KBM-7 (cell line): ENCODE results near the gene NOTCH2NLA.
"Not testable (repeated sequence)": the region's sequence is repeated elsewhere in the genome, so short reads cannot be mapped to it uniquely, and the experiment has no call there.

Experiments
- DNase-seq: peaks from one replicate; pipeline ENCODE4 v3.0.0-alpha.2; 2015
- in situ Hi-C: fragments of 300-500 bp; cut with MboI; formaldehyde crosslinking; loops from 2 replicates; pipeline ENCODE4 v1.14.3; 2020; ENCODE audit warnings: low sequenced_read_pairs, low pct_unique_long_range_greater_than_20kb, mixed read lengths

Gene NOTCH2NLA

DNA sequence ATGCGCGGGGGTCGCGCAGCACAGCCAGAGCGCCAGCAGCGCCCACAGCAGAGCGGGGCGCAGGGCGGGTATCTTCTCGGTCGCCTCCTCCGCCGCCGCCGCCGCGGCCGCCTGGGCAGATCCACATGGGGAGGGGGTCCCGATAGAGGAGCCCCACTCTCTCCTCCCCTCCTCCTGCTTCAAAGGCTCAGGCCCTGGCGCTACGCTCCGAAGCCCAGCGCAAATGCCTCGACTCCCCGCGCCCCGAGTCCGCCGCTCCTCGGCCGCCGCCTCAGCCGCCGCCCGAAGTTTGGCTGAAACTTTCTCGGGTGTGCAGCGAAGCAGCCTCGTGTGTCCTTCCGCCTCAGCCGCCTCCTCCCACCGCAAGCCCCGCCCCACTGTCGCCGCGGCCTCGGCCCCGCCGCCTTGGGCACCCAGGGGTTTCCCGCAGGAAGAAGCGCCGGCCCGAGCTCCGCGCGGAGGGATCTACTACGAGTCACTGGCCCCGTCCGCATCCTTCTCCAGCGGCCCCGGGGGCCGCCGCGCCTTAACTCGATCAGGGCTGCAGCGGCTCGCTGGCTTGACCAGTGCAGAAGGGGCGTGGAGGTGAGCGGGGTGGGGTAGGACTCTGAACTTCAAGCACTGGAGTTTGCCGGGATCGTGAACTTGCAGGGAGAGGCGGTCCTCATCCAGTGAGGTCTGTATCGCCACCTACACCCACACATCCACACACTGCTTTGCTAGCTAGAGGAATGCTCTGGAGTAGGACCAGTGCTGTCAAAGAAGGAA, at the start of gene NOTCH2NLA:
TSS of gene NOTCH2NLA (minus strand) at position 312 of the 768 bp plus-strand sequence. CDS start 39,684 bp downstream, outside the sequence.
- DNase-seq, in situ Hi-C loops: not testable (repeated sequence)

DNA sequence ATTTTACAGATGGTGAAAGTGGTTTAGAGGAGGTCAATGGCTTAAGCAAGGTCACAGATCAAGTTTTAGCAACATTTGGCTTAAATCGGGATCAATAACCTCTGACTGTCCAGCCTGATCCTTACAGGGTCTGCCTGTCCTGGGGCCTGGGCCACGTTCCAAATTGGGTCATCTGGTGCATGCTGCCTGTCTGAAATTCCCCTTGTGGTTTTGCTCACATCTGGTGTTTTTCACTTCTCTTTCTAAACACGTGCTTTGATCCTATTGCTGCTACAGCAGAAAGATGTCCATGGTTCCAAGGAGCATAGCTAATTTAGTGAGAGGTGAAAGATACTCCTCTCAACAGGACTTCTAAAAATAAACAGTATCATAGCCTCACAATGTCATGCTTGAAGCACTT, 49.5 kb upstream of the NOTCH2NLA start:
- in situ Hi-C loops = not testable (repeated sequence)

DNA sequence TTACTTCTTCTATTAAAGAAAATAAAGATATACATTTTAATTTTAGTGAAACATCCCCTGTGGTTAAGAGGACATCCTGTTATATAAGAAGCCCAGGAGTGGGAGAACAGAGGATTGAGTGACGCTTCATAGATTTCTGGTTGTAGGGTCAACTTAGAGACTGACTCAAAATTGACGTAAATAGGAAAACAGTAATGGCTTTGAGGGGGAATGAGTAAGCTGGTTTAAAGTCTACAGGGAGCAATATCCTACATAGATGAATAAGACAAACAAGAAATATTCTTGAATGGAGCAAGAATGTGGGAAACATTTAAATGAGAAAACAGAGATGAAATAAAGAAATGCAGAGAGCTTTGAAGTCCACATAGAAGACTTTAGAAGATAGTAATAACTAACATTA, 48.3 kb upstream of the NOTCH2NLA start:
- in situ Hi-C loops, DNase-seq: not testable (repeated sequence)

More for the DNA sequence above, 49.5 kb upstream of the NOTCH2NLA start:
- not testable (repeated sequence) for DNase-seq

DNA sequence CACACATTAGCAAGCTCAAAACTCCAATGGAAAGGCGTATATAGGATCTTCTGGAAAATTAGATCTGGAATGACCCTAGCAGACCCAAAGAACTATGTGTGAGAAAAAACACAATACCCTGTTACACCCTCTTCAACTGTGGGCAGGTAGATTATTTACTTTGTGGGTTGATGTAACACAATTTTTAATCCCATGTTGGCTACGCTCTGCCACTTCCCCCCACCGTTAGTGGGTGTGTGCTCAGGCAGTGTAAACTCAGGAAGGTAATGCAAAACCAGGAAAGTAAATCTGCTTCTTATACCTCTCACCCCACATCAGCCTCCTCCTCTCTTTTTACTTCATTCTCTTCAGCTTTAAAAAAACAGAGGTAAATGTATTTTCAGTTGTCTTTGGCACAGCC, 45.3 kb upstream of the NOTCH2NLA start:
- in situ Hi-C loops, DNase-seq: not testable (repeated sequence)

DNA sequence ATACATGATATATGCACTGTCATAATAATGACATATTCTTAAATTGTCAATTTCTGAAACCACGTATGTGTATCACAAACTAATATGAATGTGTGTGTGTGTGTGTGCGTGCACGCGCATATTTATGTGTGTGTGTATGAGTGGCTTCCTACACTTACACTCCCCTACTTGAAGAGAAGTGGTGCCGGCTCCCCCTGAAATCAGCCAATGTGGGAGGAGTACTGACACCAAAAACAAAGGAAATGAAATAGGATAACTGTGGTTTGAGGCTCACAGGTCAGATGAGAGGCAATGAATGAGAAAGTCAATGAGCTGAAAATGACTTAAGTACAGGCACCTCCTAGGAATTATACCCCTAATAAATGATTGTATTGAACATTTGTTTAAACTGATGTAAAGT, 44.4 kb upstream of the NOTCH2NLA start:
- in situ Hi-C loops, DNase-seq: not testable (repeated sequence)

DNA sequence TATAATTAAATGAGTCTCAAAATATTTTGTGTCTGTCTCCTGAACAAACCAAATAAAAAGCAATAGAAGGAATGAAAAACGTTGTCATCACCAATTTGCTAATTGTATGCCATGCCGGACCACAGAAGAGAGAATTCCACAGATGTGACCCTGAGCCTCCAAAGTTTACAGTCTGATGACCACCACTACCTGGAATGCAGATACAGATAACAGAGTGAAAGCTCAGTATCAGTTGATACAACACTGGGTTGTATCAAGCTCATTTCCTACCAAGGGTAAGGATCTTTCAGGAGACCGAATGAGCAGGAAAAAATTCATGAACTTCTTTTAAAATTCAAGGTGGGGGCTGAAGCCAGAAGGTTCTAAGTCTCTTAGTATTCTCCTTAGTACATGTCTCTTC, 43.9 kb upstream of the NOTCH2NLA start:
- DNase-seq, in situ Hi-C loops: not testable (repeated sequence)

DNA sequence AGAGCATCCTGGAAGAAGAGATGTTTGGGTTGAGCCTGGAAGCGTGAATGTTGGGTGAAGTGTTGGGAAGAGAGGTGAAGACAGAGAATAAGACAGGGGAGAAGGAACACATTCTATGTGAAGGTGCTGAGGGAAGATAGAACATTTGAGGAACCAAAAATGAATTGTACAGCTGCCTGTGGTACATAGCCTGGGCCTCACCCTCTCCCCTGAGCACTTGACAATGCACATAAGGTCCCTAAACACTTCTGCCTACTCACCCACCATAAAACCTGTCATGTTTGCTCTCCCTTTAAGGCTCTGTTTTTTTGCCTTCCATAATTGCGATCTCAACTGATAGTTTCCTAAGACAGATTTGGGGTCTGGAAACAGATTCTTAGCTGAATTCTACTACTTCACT, 43.2 kb upstream of the NOTCH2NLA start:
- DNase-seq, in situ Hi-C loops: not testable (repeated sequence)

DNA sequence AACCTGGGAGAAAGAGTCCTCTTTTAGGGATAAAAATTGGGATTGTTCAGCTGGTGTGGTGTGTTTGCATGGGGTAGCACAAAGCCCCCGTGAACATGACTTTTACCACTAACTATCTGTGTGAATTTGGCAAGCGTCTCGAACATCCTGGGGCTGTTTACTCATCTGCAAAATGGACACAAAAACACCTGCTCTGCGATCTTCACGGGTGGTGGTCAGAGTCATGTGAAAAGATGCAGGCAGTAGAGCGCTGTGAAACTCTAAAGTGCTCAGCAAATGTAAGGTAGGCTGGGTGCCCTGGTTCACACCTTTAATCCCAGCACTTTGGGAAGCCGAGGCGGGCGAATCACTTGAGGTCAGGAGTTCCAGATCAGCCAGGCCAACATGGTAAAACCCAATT, 41.3 kb upstream of the NOTCH2NLA start:
- DNase-seq, in situ Hi-C loops: not testable (repeated sequence)

DNA sequence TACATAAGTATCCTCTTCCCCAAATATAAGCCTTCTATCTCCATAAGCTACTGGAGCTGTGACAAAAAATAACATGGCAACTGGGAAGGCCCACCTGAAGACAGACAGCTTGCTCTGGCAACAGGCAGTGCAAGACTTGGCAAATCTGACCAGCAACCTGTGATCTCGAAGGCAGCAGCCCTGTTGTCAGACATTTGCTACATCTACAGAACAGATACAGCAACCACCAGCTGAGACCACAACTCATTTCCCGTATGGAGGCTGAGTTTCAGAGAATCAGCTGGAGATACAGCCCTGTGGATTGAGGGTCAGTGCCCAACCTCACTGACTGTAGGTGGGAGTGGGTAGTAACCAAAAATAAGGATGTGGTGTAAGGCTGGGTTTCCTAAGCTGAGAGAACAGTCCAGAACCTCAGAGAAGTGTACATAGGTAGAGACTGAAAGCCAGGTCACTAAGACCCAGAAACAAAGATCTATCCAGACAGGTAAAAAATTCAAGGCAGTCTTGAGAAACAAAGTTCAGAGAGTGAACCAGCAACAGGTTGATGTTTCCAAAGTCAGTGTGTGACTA, 37.4 kb upstream of the NOTCH2NLA start:
- in situ Hi-C loops, DNase-seq: not testable (repeated sequence)

DNA sequence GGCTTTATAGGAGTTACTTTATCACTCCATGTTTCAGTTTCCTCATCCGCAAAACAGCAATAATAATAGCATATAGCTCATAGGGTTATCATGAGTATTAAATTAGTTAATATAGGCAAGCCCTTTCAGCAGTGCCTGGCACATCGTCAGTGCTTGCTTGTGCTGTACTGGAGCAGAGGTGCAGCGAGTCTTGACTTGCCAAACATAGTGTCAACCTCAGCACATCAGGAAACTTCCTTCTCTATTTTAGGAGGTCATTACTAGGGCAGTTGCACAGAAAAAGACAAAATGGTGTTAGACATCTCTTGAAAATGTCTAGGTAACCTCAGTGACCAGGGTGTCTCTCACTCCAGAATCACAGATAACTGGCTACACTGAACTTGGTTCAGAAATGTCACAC, 35.9 kb upstream of the NOTCH2NLA start:
- in situ Hi-C loops, DNase-seq: not testable (repeated sequence)

DNA sequence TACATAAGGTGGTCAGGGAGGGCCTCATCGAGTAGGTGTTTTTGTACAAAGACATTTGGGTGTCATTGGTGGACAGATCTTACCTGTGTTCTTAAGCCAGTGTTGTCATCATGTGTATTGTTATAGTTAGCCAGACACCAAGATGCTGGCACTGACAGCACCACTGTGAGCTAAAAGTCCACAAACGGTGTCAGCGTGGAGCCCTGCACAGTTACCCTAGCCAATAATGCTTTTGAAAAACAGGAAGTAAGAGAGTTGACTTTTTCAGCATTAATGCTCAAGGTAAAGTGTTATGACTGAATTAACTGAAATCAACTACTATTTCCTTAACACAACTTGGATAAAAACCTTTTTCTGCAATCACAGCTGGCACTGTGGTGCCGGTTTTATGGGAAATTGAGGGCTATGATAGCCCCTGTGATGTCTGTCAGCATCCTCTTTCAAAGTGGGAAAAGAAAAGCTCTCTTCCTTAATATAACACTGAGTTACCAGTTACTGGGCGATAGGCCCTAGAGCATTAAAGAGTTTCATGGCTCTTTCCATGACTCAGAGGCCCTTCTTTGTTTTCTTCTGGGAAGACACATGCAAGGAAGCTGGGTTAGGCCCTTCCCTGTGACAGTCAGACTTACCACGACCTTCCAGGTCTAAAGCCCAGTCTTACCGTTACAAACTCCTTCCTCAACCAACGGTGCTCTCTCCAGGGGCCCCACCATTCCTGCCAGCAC, 31.3 kb upstream of the NOTCH2NLA start:
- DNase-seq, in situ Hi-C loops: not testable (repeated sequence)

DNA sequence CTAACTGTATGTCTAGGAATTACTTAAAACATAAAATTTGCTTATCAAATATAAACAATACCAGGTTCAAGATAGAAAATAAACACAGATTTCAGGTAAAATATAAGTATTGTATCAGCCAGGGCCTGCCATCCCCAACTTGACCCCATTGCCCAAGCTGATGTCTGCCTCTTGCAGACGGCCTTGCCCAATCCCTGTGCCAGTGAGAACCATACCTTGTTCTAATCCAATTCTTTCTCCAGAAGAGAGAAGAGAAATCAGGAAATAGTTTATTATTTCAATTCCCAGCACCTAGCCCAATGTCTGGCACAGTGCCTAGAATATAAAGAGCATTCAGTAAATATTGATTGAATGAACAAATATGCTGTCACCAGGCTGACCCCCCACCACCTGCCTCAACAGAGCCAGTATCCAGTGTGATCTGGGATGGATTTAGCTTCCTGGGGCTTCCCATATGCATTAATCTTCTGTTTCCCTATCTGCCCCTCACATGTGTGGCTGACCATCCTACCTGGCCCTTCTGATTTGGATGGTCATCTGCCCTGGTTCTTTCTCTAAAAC, 29.3 kb upstream of the NOTCH2NLA start:
- in situ Hi-C loops, DNase-seq: not testable (repeated sequence)

DNA sequence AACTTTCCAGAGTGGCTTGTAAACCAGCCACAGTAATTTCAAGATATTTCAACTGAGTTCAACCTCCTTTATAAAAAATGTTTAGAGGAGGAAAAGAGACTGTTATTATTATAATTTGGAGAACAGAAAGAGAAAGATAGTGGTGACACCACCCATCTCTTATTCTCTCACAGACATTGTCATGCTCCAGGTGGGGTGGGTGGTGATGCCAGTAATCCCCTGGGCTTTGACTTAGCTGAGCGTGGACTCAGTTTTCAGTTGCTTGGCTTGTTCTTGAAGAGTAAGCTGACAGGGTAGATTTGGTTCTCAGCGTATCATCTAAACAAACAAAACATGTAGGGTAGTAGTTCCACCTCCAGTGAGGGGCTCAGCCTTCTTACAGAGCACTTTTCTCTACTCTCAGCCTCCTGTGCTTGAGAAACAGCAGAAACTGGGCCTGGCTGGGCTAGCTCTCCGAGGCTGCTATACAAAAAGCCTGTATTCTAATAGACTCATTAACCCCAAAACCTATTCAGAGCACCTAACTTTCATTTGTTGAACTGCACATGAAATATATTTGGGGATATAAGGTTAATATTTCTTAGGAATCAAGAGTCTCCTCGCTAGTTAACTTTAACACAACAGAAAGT, 25.9 kb upstream of the NOTCH2NLA start:
- DNase-seq, in situ Hi-C loops: not testable (repeated sequence)

DNA sequence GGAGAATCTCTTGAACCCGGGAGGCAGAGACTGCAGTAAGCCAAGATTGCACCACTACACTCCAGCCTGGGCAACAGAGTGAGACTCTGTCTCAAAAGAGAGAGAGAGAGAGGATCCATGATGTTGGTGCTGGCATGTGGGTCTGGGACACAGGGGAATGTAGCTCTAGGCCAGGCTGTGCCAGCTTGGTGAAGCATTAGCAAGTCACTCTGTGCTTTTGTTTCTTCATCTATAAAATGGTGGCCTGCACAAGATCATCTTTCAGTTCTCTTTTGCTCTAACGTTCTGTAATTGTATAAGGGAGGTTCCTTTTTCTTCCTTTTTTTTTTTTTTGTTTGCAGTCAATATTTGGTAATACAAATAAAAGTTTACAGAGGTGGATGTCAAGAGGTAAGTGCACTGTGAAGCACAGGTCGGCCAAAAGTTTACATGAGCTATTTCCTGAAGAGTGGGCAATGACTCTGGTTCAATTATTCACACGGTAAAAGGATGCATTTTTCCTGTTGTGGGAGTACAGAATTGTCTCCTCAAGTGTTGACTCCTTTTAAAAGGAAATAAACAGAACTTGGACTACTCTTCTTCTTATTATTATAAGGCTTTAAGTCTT, 24.5 kb upstream of the NOTCH2NLA start:
- in situ Hi-C loops = not testable (repeated sequence)

DNA sequence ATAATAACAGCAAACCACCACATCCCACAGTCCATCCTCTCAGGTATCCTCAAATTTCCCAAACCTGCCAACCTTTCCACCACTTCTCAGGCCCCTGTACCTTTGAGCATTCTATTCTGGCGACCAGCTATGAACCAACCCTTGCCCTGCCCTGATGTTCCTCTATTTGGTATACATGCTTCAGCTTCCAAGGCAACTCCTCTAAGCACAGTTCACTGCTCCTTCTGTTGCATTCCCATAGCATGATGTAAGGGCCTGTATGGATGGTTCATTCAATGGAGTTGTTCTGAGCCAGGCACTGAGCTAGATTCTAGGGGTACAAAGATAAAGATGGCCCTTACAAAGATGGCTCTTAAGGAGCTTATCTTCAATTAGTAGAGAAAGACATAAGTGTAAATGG, 22.7 kb upstream of the NOTCH2NLA start:
- in situ Hi-C loops, DNase-seq: not testable (repeated sequence)

More for the DNA sequence above, 24.5 kb upstream of the NOTCH2NLA start:
- DNase-seq = not testable (repeated sequence)

DNA sequence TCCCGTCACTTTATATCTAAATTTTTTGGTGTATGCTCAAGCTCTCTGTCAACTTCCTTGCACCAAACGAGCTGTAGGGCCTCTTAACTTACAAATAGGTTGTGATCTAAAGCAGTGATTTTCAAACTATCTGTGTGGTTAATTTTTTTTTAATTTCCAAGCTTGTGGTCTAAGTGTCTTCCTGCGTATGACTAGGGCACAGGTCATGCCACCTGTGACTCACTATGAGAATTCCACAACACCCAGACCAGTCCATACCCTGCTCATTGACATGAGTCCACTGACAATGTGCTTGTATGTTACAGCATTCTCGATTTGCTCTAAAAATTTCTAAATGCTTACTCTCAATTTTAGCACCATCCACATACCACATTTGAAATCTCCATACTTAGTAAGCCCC, 19.8 kb upstream of the NOTCH2NLA start:
- in situ Hi-C loops = not testable (repeated sequence)

DNA sequence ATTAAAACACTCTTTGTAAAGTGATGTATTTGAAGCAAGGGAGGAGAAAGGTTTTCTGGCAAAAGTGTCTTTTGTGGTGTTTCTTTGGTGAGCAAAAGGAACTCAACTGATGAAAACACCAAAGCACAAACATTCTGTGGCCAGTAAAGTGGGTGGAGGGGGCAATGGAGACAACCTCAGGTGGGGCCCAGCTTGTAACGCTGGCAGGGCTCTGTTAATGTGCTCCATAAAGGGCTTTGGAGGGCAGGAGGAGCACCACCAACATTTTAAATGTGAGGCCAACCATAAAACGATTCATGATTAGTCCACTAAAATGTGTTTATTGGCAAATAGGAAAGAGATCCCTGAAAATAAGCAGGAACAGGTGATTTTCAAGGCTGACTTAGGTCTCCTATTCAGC, 7.8 kb upstream of the NOTCH2NLA start:
- DNase-seq, in situ Hi-C loops: not testable (repeated sequence)

More for the DNA sequence above, 19.8 kb upstream of the NOTCH2NLA start:
- DNase-seq = not testable (repeated sequence)

DNA sequence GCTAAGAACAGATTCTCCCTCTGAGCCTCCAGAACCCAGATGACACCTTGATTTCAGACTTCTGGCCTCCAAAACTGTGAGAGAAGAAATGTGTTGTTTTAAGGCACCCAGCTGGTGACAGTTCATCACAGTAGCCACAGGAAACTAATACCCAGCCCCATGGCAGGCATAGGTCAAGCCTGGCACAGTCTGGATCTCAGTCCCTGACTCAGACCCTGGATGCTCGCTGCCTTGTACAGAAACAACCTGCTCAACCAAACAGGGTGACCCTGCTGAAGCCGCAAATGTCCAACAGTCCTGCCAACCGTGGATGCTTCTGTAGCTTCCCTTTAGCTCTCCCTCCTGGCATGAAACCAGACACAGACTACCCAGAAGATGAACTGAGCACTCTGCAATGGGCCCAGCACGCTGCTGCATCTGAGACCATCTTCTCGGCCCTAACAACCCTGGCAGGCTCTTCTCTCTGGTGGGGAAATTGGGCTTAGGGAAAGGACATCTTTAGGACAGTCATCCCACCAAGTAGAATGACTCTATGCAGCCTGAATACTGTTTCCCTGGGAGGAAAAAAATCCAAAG, 7.3 kb upstream of the NOTCH2NLA start:
- DNase-seq, in situ Hi-C loops: not testable (repeated sequence)
